HCT116 (cell line): Measurements from ENCODE around the gene S100A13. TPM values are rescaled to one million over a fixed set of nuclear protein-coding genes. Genes with fewer than 3 reads are reported as not detected.

Source experiments
- ATAC-seq: fragments of 200-7000 bp; cut with Tn5 transposase; 2 replicates; pipeline ENCODE4 v1.9.1; 2020; ENCODE audit warnings: mild to moderate bottlenecking, moderate library complexity
- BruUV-seq: library from RNA; stranded (reverse); fragments of 400-500 nt; replicated peaks from 2 replicates; lab custom pipeline; 2021; lab: Mats Ljungman, UMichigan
- CTCF ChIA-PET: fragments of 300-600 bp; sonication (Branson Sonifier 250); formaldehyde crosslinking; loops from one replicate; lab custom pipeline; 2021; ENCODE audit warnings: antibody characterized with exemption; lab: Charles Lee
- POLR2A ChIA-PET: fragments of 300-600, 350-600 bp; sonication (Branson Sonifier 250); formaldehyde crosslinking; loops from one replicate; lab custom pipeline; 2021; ENCODE audit warnings: antibody characterized with exemption; lab: Charles Lee
- RAD21 ChIA-PET, 2 experiments: fragments of 300-600 bp; sonication (Branson Sonifier 250); formaldehyde crosslinking; loops; one replicate each; lab custom pipeline; 2023; ENCODE audit warnings: low total read pairs in 2 of 2; ENCODE audit not compliant: uncharacterized antibody in 2 of 2, unreplicated experiment in 2 of 2, low non-redundant PET in 1 of 2; lab: Charles Lee
- DNase-seq: peaks from one replicate; pipeline ENCODE4 v3.0.0-alpha.2; 2010; ENCODE audit warnings: low read depth, low spot score
- H2AFZ ChIP-seq: fragments of 200-600 bp; shearing (Covaris generic), sonication (generic); 2 replicates; pipeline ENCODE4 v1.6.1; 2017; ENCODE audit warnings: low read depth, mixed run types, mixed read lengths, antibody characterized with exemption, low read length; ENCODE audit not compliant: poor library complexity, severe bottlenecking
- H3K27ac ChIP-seq: 2 replicates; pipeline ENCODE4 v1.5.1; 2012; ENCODE audit warnings: low read depth, low read length
- H3K27me3 ChIP-seq: fragments of 200-600 bp; sonication (generic); 2 replicates; pipeline ENCODE4 v1.6.1; 2016; ENCODE audit warnings: mixed run types, low read length, mixed read lengths; ENCODE audit not compliant: insufficient read depth
- H3K36me3 ChIP-seq, 2 experiments: fragments of 200-500 bp in 1 of 2; fragments of 200-600 bp in 1 of 2; sonication (Bioruptor generic) in 1 of 2; sonication (generic) in 1 of 2; 2 replicates each; pipeline versions ENCODE4 v1.5.1 to v1.6.1; 2014 to 2016; ENCODE audit warnings: low read length in 2 of 2, inconsistent platforms in 1 of 2, mixed read lengths in 1 of 2, mixed run types in 1 of 2; ENCODE audit not compliant: insufficient read depth in 2 of 2, control insufficient read depth in 1 of 2
- H3K4me1 ChIP-seq, 2 experiments: fragments of 200-600 bp in 1 of 2; sonication (generic) in 1 of 2; 2 replicates each; pipeline versions ENCODE4 v1.5.1 to v1.6.1; 2012 to 2017; ENCODE audit warnings: low read length in 2 of 2, inconsistent platforms in 1 of 2, mild to moderate bottlenecking in 1 of 2, mixed read lengths in 1 of 2, mixed run types in 1 of 2, moderate library complexity in 1 of 2; ENCODE audit not compliant: insufficient read depth in 2 of 2, control insufficient read depth in 1 of 2
- H3K4me2 ChIP-seq: fragments of 200-600 bp; sonication (generic); 2 replicates; pipeline ENCODE4 v1.6.1; 2017; ENCODE audit warnings: mixed run types, low read length, mixed read lengths
- H3K4me3 ChIP-seq, 2 experiments: fragments of 200-600 bp in 1 of 2; sonication (generic) in 1 of 2; replicated peaks in 1 of 2; 2 replicates each; pipeline ENCODE4 v1.5.1; 2011 to 2016; ENCODE audit warnings: low read length in 2 of 2, control low read depth in 1 of 2, low read depth in 1 of 2, mild to moderate bottlenecking in 1 of 2, mixed read lengths in 1 of 2, mixed run types in 1 of 2
- H3K79me2 ChIP-seq: fragments of 200-600 bp; sonication (generic); 2 replicates; pipeline ENCODE4 v1.6.1; 2017; ENCODE audit warnings: mild to moderate bottlenecking, mixed run types, low read length, moderate library complexity, mixed read lengths; ENCODE audit not compliant: insufficient read depth
- H3K9ac ChIP-seq: fragments of 200-600 bp; sonication (generic); 2 replicates; pipeline ENCODE4 v1.6.1; 2016; ENCODE audit warnings: low read length, mixed read lengths
- H3K9me2 ChIP-seq: fragments of 200-600 bp; sonication (generic), shearing (Covaris generic); 2 replicates; pipeline ENCODE4 v1.6.1; 2017; ENCODE audit warnings: mixed run types, mild to moderate bottlenecking, moderate library complexity; ENCODE audit not compliant: insufficient read depth
- H3K9me3 ChIP-seq, 2 experiments: fragments of 200-500 bp in 1 of 2; fragments of 200-600 bp in 1 of 2; sonication (Bioruptor generic) in 1 of 2; sonication (generic) in 1 of 2; 2 replicates each; pipeline ENCODE4 v1.6.1; 2014 to 2017; ENCODE audit warnings: low read length in 2 of 2, mixed read lengths in 2 of 2, inconsistent platforms in 1 of 2, low read depth in 1 of 2, mild to moderate bottlenecking in 1 of 2, mixed run types in 1 of 2, moderate library complexity in 1 of 2; ENCODE audit not compliant: control insufficient read depth in 1 of 2, insufficient read depth in 1 of 2
- H4K20me1 ChIP-seq: fragments of 200-600 bp; sonication (generic), shearing (Covaris generic); 2 replicates; pipeline ENCODE4 v1.6.1; 2017; ENCODE audit warnings: mixed run types, mild to moderate bottlenecking, moderate library complexity; ENCODE audit not compliant: insufficient read depth
- ATF3 ChIP-seq: IDR thresholded peaks from 2 replicates; pipeline ENCODE4 v1.6.1; 2012
- CBX3 ChIP-seq: IDR thresholded peaks from 2 replicates; pipeline ENCODE4 v1.6.1; 2012; ENCODE audit warnings: low read depth
- CEBPB ChIP-seq: IDR thresholded peaks from 2 replicates; pipeline ENCODE4 v1.6.1; 2012; ENCODE audit warnings: low read depth
- CTCF ChIP-seq, 3 experiments: fragments of 200-600 bp in 1 of 3; sonication (generic) in 1 of 3; IDR thresholded peaks in 2 of 3; conservative IDR thresholded peaks in 1 of 3; 2 replicates each; pipeline ENCODE4 v1.5.1; 2012 to 2017; ENCODE audit warnings: low read depth in 2 of 3, low read length in 2 of 3, antibody characterized with exemption in 1 of 3, borderline replicate concordance in 1 of 3, control low read depth in 1 of 3, mild to moderate bottlenecking in 1 of 3, mixed read lengths in 1 of 3, mixed run types in 1 of 3, moderate library complexity in 1 of 3; ENCODE audit not compliant: insufficient read depth in 1 of 3
- EGR1 ChIP-seq: IDR thresholded peaks from 2 replicates; pipeline ENCODE4 v1.6.1; 2012; ENCODE audit warnings: low read depth
- ELF1 ChIP-seq: IDR thresholded peaks from 2 replicates; pipeline ENCODE4 v1.6.1; 2012; ENCODE audit warnings: low read depth, borderline replicate concordance
- EZH2 ChIP-seq: fragments of 200-600 bp; sonication (generic); IDR thresholded peaks from 2 replicates; pipeline ENCODE4 v1.6.1; 2017; ENCODE audit warnings: antibody characterized with exemption, mixed run types
- EZH2phosphoT487 ChIP-seq: fragments of 200-600 bp; IDR thresholded peaks from 2 replicates; pipeline ENCODE4 v1.6.1; 2018; ENCODE audit warnings: antibody characterized with exemption, borderline replicate concordance
- JUND ChIP-seq: IDR thresholded peaks from 2 replicates; pipeline ENCODE4 v1.6.1; 2012
- MAX ChIP-seq: IDR thresholded peaks from 2 replicates; pipeline ENCODE4 v1.6.1; 2012
- POLR2A ChIP-seq: IDR thresholded peaks from 2 replicates; pipeline ENCODE4 v1.7.0; 2011; ENCODE audit warnings: borderline replicate concordance; ENCODE audit not compliant: insufficient read depth, insufficient read length; ENCODE audit errors: extremely low read depth
- POLR2AphosphoS5 ChIP-seq: IDR thresholded peaks from 2 replicates; pipeline ENCODE4 v1.6.1; 2011; ENCODE audit warnings: mild to moderate bottlenecking, low read depth, low read length, moderate library complexity
- RAD21 ChIP-seq: IDR thresholded peaks from 2 replicates; pipeline ENCODE4 v1.6.1; 2012; ENCODE audit warnings: low read depth, mild to moderate bottlenecking
- REST ChIP-seq: IDR thresholded peaks from 2 replicates; pipeline ENCODE4 v1.6.1; 2012; ENCODE audit warnings: low read depth
- SIN3A ChIP-seq: IDR thresholded peaks from 2 replicates; pipeline ENCODE4 v1.6.1; 2012; ENCODE audit warnings: low read depth
- SRF ChIP-seq: IDR thresholded peaks from 2 replicates; pipeline ENCODE4 v1.6.1; 2012; ENCODE audit warnings: low read depth
- YY1 ChIP-seq: IDR thresholded peaks from 2 replicates; pipeline ENCODE4 v1.6.1; 2011; ENCODE audit warnings: low read length, low read depth, moderate library complexity, mild to moderate bottlenecking; ENCODE audit not compliant: insufficient replicate concordance; ENCODE audit errors: extremely low read depth
- ZBTB33 ChIP-seq: IDR thresholded peaks from 2 replicates; pipeline ENCODE4 v1.6.1; 2011; ENCODE audit warnings: mild to moderate bottlenecking, low read length, moderate library complexity; ENCODE audit not compliant: insufficient replicate concordance; ENCODE audit errors: extremely low read depth
- ZFX ChIP-seq: fragments of 450-650 bp; IDR thresholded peaks from 2 replicates; pipeline ENCODE4 v1.6.1; 2017
- intact Hi-C: fragments of 100-400 bp; cut with micrococcal nuclease; formaldehyde crosslinking; loops from 2 replicates; pipeline ENCODE4 v1.10.0; 2022
- total RNA-seq: library from RNA; stranded (reverse); gene quantifications from one replicate; pipeline ENCODE4 v1.2.1, GENCODE V29; 2021; ENCODE audit not compliant: unreplicated experiment

The S100A13 gene
- total RNA-seq, 1 experiment from 2014 or later, result 143 TPM

- Histone ChIP-seq H3K4me2 (0 out of 2 replicates have a peak overlapping the region, but pooled peaks have one; percentile 78), H3K27ac (no peak overlapping the region), H3K27me3 (no peaks in the 10 kb centered on the region), H3K36me3 (peaks cover 43 to 55% of the 10 kb centered on the region in 2 experiments), H2AFZ (no peak overlapping the region), H3K4me3 (no peak overlapping the region), H3K9ac (no peak overlapping the region), H4K20me1 (peaks cover 4% of the 10 kb centered on the region; the same call in 1 of the 2 replicates), H3K9me3 (no peaks in the 10 kb centered on the region), H3K79me2 (peaks cover 75% of the 10 kb centered on the region), H3K4me1 (peaks cover 9 to 20% of the 10 kb centered on the region in 2 experiments), H3K9me2 (no peaks in the 10 kb centered on the region)
- ATAC-seq (no peak), DNase-seq (no peak)
- BruUV-seq, result no TSS peak
- no peak for TF ChIP-seq CTCF (IDR thresholded peaks at IDR 0.05 in 2 of 3, conservative IDR thresholded peaks at IDR 0.05 in 1 of 3; ENCODE audit: borderline replicate concordance in 1 of 3, insufficient read depth in 1 of 3, low read depth in 2 of 3, low read length in 2 of 3)
- no peak for TF ChIP-seq POLR2A
- TF ChIP-seq EZH2, result no peak
- TF ChIP-seq EGR1, result no peak
- TF ChIP-seq ATF3, result no peak
- TF ChIP-seq MAX, result no peak
- TF ChIP-seq POLR2AphosphoS5, result no peak
- no peak for TF ChIP-seq ZBTB33
- no peak for TF ChIP-seq ELF1
- no peak for TF ChIP-seq SIN3A
- TF ChIP-seq CBX3, result no peak
- no peak for TF ChIP-seq EZH2phosphoT487
- TF ChIP-seq SRF, result no peak
- no peak for TF ChIP-seq JUND
- no peak for TF ChIP-seq YY1
- no peak for TF ChIP-seq RAD21
- no peak for TF ChIP-seq CEBPB
- no peak for TF ChIP-seq REST
- no peak for TF ChIP-seq ZFX
- intact Hi-C loops, result no loop called here
- RAD21 ChIA-PET, result no interaction called here
- CTCF ChIA-PET, result no interaction called here
- POLR2A ChIA-PET, result no interaction called here
These were observed 9.0 kb upstream of the S100A13 start for GRCh38 chr1:153636312-153636711.
